ENCODE results near the gene DNAJC4.

DNAJC4 gene

DNA sequence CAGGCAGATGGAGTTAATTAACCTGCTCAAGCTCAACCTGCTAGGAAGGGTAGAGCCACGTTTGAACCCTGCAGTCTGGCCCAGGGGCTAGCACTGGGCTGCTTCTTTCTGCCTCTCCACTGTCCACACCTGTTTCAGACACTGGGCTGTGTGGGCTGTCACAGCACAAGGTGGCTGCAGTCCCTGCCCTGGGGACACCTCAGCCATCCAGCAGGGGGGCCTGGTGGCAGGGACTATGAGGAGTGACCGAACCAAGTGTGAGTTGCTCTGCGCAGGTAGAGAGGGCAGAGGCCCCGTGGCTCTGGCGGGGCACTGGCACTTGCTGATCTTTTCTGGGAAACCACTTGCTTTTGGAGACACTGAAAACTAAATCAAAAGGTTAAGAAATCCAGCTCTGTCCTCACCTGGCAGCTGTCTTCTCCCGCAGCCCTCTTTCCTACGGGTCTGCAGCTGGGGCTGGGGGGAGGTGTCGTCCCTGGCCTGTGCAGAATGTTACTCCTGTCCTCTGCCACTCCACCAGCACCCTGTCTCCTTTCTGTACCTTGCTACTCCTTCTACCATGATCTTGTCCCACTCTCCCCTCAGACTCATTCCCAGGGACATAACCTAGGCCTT, 48.3 kb downstream of the DNAJC4 start:
- DNase-seq (ENCODE audit: low read depth): no peak

DNA sequence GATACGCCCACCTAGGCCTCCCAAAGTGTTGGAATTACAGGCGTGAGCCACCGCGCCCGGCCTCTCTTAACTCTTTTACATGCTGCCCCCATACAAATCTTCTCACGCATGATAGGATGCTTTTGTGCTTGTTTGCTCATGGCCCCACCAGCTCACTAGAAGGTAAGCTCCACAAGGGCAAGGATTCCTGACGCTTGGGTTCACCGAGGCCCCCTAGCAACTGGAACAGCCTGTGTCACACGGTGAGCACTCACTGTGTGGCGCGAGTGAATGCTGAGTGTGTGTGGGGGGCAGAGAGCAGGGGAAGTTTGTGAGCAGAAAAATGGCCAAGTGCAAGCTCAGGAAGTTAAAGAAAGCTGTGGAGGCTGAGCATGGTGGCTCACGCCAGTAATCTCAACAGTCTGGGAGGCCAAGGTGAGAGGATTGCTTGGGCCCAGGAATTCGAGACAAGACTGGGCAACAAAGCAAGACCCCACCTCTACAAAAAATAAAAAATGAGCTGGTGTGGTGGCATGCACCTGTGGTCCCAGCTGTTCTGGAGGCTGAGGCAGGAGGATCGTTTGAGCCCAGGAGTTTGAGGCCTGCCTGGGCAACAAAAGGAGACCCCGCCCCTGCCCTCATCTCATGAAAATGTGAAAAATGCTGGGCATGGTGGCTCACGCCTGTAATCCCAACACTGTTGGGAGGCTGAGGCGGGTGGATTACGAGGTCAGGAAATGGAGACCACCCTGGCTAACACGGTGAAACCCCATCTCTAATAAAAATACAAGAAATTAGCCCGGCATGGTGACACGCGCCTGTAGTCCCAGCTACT, 51.8 kb downstream of the DNAJC4 start:
- DNase-seq (ENCODE audit: low read depth): no peak

DNA sequence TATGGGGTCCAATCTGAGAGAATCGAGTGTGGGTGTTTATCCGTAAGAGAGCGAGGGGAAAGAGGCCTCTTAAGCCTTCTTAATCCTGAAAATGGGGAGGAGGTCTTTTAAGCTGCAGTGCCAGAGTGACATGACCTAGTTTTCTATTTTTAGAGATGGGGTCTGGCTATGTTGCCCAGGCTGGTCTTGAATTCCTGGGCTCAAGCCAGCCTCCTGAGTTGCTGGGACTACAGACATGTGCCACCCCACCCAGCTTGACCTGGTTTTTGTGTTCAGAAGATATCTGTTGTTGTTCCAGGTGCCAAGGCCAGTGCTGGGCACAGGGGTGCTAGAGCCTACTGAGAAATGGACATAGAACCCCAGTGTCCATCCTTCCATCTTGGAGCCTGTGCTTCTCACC, 52.7 kb downstream of the DNAJC4 start:
- no peak for DNase-seq (ENCODE audit: low read depth)
